Activated gamma-delta T cell treated with Interleukin-2 at 50 U/mL for 16 hours (primary cell): Measurements from ENCODE around the gene CASP14.
"Not testable (repeated sequence)": the region's sequence is repeated elsewhere in the genome, so short reads cannot be mapped to it uniquely, and the experiment has no call there.

Experiments
- DNase-seq: peaks from one replicate; pipeline ENCODE4 v3.0.0-alpha.2; 2020

The CASP14 gene

GRCh38 chr19:15072930-15073647 lies 23.8 kb downstream of the CASP14 start:
- no peak for DNase-seq

DNA sequence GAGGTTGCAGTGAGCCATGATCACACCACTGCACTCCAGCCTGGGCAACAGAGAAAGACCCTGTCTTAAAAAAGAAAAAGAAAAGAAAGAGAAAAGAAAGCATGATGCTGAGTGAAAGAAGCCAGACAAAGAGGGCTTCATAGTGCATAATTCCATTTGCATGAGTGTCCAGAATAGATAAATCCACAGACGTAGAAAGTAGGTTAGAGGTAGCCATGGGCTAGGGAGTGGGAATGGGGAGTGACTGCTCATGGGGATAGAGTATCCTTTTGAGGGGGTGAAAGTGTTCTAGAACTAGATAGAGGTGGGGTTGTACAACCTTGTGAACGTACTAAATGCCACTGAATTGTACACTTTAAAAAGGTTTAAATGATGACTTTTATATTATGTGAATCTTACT lies 25.1 kb downstream of the CASP14 start:
- DNase-seq: no peak

- DNase-seq: no peak
Observed at GRCh38 chr19:15075806-15076205, 26.5 kb downstream of the CASP14 start.

DNA sequence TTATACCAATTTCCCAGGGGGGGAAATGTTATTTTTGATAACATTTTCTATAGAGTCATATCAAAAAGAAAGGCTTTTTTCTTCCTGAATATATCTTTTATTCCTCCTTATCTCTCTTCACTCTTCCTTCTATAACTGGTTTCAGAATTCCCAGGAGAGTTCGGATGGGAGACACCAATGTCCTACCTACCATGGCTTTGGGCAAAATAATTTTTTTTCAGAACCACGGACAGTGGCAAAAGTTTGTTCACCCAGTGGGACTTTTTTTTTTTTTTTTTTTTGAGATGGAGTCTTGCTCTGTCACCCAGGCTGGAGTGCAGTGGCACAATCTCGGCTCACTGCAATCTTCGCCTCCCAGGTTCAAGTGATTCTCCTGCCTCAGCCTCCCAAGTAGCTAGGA lies 30.7 kb downstream of the CASP14 start:
- DNase-seq: not testable (repeated sequence)

DNA sequence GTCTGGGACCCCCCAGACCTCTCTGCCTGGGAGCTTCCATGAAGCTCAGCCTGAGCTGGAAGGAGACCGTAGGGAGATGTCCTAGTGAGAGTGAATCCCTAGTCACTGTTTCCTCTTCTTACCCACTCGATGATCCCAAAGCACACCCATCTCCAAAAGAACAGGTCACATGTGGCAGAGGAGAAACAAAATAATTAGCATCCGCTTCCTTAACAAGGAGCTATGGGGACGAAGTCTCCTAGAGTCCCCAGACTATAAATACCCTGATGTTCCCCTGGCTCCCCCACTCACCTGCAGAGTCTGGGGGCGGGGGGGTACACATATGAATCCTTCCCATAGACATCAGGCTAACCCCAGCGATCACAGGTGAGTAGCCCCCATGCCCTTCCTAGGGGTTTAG lies 32.6 kb downstream of the CASP14 start, which contains the start of gene OR1I1:
Gene OR1I1 (plus strand): TSS at position 301 of the 400 bp plus-strand sequence. CDS start 4,855 bp downstream, outside the sequence.
- no peak for DNase-seq

GRCh38 chr19:15087182-15087581 lies 37.9 kb downstream of the CASP14 start:
- no peak for DNase-seq

DNA sequence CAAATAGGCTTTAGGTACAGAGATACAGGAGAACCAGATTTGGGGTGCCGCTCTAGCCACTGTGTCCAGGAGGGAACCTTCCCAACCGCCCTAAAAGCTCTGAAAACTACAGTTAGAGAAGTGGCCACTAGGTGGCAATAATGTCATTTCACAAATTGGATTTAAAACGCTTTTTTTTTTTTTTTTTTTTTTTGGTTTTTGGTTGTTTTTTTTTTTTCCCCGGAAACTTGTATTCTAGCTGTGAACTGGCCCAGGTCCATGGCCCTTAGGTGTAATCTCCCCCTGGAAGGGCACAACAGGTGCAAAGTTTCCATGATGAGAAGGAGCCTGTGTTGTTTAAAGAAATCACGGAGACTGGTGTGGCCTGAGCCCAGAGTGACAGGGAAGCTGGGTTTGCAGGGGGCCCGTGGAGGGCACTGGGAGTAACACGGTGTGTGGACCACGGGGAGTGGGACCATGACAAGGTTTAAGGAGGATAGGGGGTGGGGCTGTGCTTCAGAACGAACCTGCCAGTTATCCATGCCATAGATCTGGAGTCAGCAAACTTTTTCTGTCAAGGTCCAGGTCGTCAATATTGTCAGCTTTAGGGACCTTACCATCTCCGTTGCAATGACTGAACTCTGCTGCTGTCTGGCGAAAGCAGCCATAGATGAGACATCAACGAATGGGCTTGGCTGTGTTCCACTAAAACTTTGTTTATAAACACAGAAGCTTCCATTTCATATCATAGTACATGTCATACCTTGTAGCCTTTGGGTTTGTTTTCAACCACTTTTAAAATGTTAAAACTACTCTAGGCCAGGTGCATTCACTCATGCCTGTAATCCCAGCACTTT lies 42.9 kb downstream of the CASP14 start:
- peak; percentile 45 for DNase-seq

DNA sequence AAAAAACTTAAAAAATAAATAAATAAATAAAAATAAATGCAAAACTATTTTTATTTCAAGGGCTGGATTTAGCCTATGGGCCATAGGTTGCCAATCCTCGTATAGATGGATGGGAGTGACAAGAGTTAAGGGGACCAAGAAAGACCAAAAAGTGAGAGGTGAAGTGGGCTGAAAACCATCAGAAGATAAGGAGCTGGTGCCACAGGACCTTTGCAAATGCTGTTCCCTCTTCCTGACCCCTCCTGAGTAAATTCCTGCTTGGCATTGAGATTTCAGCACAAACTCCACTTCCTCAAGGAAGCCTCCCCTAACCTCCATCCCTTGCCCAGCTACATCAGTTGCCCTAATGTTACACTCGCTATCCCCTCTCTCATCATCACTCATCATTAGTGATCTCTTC lies 43.7 kb downstream of the CASP14 start:
- no peak for DNase-seq

- DNase-seq: no peak
Observed at GRCh38 chr19:15096223-15096622, 46.9 kb downstream of the CASP14 start.

DNA sequence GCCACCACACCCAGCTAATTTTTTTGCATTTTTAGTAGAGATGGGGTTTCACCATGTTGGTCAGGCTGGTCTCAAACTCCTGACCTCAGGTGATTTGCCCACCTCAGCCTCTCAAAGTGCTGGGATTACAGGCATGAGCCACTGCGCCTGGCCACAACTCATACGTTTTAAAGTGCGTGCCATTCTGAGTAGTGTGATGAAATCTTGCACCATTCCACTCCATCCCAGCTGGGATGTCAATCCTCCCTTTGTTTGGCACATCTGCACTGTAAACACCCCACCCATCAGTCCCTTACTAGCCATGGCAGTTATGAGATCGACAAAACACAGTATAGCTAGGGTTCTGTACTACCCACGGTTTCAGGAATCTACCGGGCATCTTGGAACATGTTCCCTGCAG lies 48.7 kb downstream of the CASP14 start:
- DNase-seq: not testable (repeated sequence)

GRCh38 chr19:15098460-15098859 lies 49.2 kb downstream of the CASP14 start:
- DNase-seq: no peak

- DNase-seq: no peak
Observed at GRCh38 chr19:15099017-15099582, 49.8 kb downstream of the CASP14 start.

GRCh38 chr19:15101479-15102082 lies 52.3 kb downstream of the CASP14 start:
- DNase-seq: peak; percentile 46

DNA sequence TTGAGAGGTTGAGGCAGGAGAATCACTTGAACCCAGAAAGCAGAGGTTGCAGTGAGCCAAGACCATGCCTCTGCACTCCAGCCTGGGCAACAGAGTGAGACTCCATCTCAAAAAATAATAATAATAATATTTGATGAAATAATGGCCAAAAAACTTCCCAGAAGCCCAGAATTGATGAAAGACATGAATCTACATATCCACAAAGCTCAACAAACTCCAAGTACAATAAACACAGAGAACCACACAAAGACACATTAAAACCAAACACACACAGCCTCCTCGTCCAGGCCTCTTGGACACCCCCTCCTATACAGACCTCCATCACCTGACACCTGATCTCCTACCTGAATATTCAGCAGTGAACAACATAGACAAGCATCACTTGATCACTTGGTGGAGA lies 54.7 kb downstream of the CASP14 start:
- no peak for DNase-seq

DNA sequence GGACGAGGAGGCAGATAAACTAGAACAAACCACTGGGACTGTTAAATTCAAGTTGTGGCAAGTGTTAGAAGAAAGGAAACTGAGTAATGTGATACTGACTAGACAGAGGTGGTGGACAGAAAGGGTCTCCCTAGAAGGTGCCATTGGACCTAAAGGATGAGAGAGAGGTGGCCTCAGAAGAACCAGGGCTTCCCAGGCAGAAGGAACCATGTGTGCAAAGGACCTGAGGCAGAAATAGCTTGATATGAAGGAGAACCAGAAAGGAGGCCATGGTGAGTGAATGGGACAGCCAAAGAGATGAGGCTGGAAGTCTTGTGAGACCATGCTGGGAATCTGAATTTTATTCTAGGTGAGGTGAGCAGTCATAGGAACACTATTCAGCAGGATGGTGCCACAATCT lies 55.1 kb downstream of the CASP14 start:
- DNase-seq: no peak

DNA sequence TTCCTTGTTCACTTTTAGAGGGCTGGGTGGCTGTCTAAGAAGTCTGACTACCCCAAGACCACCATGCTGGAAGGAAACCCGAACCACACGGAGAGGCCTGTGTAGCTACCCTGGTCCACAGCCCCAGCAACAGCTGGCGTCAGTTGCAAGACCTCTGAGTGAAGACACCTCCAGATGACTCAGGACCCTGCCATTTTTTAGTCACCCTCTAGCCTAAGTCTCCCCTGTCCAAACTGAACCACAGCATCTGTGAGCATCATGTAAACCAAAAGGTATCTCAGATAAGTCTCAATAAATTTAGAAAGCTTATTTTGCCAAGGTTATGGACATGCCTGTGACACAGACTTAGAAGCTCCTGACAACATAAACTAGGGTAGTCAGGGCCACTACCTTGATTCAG lies 55.8 kb downstream of the CASP14 start:
- DNase-seq: no peak

- DNase-seq: no peak
Observed at GRCh38 chr19:15107061-15108010, 58.1 kb downstream of the CASP14 start, which contains the start of gene SYDE1. Gene SYDE1 (plus strand): TSS chr19:15107401. CDS start chr19:15107434, 33 bp downstream.
